Hematopoietic multipotent progenitor cell treated with erythropoietin and hydrocortisone succinate and interleukin-3 and kit ligand, for 15 days (in vitro differentiated cells): ENCODE results near the gene TIMM17A.
"Not testable (repeated sequence)": the region's sequence is repeated elsewhere in the genome, so short reads cannot be mapped to it uniquely, and the experiment has no call there.

Source experiments
- DNase-seq: peaks from one replicate; pipeline ENCODE4 v3.0.0-alpha.2; 2015; ENCODE audit warnings: low spot score

Gene TIMM17A

GRCh38 chr1:201940316-201940715 is 15.0 kb upstream of the TIMM17A start:
- not testable (repeated sequence) for DNase-seq

DNA sequence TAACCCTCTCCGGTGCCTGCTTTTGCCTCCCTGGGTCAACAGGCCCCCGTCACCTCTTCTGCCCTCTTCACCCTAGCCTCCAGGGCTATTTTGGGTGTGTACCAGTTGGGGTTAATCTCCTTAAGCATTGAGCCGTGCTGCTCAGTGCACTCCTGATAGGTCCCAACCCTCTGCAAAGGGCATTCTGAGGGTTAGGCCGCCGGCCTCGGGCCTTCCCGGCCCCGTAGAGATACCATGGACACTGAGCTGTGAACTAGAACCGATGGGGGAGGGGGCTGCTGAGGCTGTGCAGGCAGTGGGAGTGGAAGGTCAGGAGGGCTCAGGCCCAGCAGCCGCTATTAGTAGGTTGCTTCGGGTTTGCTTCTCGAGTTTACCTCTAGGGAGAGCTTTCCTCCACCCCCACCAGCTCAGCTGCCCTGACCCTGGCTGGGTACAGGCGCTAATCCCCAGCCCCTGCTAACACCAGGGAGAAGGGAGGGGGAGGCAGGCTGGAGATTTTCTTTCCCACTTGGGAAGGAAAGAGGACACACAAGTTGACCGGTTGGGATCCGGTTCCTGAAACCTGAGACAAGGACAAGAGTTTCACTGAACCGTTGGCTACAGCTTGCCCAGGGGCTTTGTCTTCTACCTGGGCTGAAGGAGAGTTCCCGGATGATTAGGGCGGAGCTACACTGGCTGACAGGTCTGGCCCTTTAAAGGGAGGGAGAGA is 13.7 kb upstream of the TIMM17A start:
- DNase-seq = no peak

DNA sequence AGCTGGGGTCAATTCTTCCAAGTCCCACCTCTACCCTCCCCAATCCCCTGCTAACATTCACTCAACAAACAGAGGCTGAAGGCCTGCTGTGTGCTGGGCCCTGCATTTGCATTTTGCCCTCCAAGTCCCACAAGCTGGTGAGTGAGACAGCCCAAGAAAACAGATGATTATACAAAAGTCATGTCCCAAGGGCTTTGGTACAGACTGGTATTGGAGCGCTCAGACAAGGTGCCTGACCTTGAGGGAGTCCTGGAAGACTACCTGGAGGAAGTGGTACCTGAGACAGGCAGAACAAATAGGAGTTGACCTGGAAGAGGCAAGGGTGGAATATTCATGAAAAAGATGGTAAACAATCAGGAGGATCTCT is 13.2 kb upstream of the TIMM17A start:
- DNase-seq = no peak

DNA sequence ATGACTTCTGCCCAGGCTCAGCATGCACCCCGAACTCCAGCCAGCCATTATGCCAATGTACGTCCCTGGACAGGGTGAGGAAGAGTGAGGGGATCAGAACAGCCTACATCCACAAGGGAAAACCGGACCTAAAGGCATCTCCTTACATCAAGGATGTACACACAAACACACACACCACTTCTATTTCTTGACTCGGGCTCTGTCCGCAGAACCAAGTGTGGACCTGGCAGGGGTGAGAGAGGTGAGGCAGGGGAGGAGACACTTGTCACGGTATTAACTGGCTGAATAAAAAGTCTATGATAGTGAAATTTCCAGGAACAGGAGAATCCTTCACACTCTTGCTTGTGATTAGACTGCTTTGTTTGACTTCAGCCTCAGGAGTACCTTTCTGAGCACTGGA is 11.3 kb upstream of the TIMM17A start:
- no peak for DNase-seq

GRCh38 chr1:201944639-201945038 is 10.7 kb upstream of the TIMM17A start:
- DNase-seq = no peak

DNA sequence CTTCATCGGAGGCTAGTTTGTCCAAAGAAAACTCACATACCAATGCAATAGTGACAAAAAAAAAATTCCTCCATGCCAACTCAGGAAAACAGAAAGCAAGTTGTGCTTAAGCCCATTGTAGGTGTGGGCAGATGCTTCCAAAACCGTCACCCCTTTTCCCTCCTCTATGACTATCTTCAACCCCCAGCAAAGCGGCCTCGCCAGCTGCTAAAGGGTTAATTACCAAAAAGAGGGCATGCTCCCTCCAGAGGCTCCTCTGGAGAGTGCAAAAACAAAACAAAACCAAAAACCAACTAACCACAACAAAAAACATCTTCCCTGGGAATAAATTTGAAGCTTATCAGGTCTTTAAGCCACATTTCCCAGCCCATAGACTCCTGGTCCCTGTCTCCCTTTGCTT is 10.1 kb upstream of the TIMM17A start:
- no peak for DNase-seq

DNA sequence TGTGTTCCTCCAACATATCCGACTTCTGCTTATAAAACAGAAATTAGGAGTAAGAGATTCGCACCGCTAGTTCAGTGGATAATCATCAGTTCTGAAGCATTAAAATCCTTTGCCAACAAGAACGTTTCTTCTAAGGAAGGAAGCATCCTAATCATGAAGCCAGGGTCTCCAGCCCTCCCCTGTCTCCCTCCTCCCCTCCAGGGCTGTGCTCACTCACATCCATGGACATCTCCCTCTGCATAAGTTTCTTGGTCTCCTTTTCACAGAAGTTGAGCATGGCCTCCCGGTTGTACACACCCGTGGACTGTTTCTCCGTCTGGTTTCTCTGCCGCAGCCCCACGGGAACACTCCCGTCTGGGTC is 9.5 kb upstream of the TIMM17A start:
- no peak for DNase-seq

DNA sequence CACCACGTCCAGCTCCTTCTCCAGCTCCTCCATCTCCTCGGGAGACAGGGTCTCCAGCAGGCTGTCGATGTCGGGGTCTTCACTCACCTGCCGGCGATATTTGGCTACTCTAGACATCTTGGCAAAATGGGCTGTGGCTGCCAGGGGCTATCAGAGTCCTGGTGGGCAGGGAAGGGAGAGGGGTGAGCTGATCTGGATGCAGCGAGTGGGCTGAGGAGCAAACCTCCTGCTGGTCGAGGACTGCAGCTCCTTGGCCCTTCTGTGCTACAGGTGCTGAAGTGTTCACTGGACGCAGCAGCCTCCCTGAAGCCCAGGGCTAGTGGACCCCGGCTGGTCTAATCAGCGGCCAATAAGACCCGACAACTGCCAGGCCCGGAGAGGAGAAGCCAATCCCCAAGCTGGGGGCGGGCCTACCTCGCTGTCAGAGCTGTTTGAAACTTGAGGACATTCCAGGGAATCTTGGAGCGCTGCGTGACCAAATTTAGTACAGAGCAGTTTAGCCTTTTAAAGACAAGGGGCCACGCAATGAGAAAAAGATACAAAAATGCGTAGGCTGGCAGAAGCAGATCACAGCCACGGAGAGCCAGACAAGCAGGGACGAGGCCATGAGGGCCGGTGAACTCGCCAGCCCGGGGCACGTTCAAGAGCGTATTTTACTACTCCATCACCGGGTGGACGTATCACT is 8.9 kb upstream of the TIMM17A start, which contains the start of gene LMOD1:
TSS of gene LMOD1 (minus strand) at position 325 of the 685 bp plus-strand sequence. CDS start at position 117, 208 bp downstream.
- no peak for DNase-seq

GRCh38 chr1:201947697-201948008 is 7.7 kb upstream of the TIMM17A start:
- DNase-seq = no peak

GRCh38 chr1:201949491-201949890 is 5.8 kb upstream of the TIMM17A start:
- no peak for DNase-seq

DNA sequence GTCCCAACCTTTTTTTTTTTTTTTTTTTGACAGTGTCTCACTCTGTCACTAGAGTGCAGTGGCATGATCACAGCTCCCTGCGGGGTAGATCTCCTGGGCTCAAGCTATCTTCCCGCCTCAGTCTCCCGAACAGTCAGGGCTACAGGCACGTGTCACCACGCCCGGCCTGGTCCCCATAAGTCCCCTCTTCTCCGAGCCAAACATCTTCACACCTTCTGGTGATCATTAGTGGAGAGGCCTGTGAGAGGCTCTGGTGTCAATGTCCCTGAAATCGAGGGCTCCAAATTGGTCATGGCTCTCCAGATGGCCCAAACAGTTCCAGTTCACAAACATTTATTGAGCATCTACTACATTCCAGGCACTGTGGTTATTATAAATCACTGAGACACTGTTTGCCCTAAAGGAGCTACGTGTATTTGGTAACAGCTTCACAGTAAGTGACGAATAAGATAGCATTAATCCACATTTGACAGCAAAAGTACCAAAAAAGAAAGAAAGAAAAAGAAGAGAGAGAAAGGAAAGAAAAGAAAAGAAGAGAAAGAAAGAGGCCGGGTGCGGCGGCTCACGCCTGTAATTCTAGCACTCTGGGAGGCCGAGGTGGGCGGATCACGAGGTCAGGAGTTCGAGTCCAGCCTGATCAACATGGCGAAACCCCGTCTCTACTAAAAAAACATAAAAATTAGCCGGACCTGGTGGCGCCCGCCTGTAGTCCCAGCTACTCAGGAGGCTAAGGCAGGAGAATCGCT is 867 bp upstream of the TIMM17A start:
- no peak for DNase-seq

GRCh38 chr1:201955729-201956143 is 433 bp downstream of the TIMM17A start:
- no peak for DNase-seq

DNA sequence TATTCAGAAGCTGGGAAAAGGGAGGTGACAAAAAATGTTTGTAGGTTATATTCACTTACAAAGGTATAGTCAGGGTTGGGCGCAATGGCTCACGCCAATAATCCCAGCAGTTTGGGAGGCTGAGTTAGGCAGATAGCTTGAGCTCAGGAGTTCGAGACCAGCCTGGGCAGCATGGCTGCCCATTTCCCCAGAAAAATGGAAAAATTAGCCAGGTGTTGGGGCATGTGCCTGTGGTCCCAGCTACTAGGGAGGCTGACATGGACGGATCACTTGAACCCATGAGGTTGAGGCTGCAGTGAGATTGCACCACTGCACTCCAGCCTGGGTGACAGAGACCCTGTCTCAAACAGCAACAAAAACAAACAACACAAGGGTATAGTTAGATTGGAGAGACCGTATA is 3.0 kb downstream of the TIMM17A start:
- DNase-seq = no peak

DNA sequence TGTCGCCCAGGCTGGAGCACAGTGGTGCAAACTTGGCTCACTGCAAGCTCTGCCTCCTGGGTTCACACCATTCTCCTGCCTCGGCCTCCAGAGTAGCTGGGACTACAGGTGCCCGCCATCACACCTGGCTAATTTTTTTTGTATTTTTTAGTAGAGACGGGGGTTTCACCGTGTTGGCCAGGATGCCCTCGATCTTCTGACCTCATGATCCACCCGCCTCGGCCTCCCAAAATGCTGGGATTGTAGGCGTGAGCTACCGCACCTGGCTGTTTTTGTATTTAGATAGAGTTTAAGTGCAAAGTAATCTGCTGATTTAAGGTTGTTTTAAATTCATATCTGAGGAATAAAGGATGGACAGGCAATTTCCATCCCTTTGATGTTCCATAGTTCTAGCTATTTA is 7.1 kb downstream of the TIMM17A start:
- DNase-seq = not testable (repeated sequence)

DNA sequence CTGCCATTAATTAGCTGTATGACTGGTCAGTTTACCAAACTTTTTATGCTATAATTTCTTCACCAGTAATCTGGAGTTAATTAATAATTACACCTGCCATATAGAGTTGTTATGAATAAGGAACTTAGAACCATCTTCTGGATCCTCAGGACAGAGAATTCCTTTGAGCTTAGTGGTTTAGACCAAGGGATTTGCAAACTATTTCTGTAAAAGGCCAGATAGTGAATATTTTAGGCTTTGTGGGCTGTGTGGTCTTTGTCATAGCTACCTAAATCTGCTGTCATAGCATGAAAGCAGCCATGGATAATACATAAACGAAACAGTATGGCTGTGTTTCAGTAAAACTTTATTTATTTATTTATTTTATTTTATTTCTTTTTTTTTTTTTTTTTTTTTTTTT is 9.0 kb downstream of the TIMM17A start:
- no peak for DNase-seq

DNA sequence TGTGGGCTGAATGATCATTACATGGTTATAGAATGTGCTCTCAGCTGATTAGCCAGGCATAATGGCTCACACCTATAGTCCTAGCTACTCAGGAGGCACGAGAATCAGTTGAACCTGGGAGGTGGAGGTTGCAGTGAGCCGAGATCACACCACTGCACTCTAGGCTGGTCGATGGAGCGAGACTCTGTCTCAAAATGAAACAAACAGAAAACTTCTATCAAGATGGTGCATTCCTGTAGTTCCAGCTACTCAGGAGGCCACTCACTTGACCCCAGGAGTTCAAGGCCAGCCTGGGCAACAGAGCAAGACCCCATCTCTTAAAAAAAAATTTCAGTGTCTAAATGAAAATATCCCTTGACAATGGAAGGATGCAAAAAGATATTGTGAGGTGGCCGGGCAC is 10.9 kb downstream of the TIMM17A start:
- DNase-seq = no peak

- DNase-seq = peak; percentile 72
Measured at GRCh38 chr1:201968202-201968925, 13.1 kb downstream of the TIMM17A start.

- DNase-seq = peak; percentile 56
Measured at GRCh38 chr1:201970334-201971159, 15.2 kb downstream of the TIMM17A start.

DNA sequence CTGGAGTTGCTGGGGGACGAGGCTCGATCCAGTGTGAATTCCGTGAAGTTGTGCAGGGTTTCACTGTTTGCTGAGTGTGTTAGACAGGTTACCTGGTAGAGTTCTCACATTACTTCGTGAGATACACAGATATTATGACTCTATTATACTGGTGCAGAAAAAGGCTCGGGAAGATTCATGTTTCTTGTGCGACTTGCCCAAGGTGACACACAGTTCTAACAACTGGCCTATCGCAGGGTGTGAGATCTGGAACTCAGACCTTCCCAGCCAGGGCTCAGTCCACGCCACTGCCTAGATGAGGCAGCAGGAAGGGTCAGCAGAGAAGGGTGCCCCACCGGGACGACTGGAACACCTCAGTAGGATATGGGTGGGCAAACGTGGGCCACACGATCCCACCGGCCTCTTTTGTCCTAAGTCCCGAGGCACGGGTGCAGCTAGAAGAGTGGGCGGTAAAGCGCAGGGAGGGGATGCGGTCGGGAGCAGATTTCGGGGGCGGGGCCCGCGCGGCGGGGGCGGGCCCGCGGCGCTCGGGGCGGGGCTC is 26.8 kb downstream of the TIMM17A start:
- DNase-seq = peak; percentile 46

DNA sequence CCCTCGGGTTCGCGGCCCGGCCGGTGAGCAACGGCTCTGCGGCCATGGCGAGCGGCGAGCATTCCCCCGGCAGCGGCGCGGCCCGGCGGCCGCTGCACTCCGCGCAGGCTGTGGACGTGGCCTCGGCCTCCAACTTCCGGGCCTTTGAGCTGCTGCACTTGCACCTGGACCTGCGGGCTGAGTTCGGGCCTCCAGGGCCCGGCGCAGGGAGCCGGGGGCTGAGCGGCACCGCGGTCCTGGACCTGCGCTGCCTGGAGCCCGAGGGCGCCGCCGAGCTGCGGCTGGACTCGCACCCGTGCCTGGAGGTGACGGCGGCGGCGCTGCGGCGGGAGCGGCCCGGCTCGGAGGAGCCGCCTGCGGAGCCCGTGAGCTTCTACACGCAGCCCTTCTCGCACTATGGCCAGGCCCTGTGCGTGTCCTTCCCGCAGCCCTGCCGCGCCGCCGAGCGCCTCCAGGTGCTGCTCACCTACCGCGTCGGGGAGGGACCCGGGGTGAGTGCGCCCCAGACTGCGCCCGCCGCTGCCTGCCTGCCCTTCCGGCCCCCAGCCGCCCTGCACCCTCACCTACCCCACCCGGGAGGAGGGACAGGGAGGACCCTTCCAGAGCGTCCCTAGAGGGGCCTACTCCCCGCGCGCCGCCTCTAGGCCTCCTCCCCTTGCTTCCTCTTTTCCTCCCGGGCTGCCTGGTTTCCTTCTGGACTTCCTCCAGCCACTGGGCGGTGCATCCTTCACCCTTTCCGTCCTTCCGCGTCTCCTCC is 27.5 kb downstream of the TIMM17A start, which contains the start of gene RNPEP:
TSS of gene RNPEP (plus strand) at position 26 of the 757 bp plus-strand sequence. CDS start at position 45, 19 bp downstream.
- no peak for DNase-seq
